ENCODE results near the gene RASAL1.

RASAL1 gene

GRCh38 chr12:113058553-113058952, 77.0 kb downstream of the RASAL1 start (continued):
- TF ChIP-seq PRDM6 (tag by site-specific recombination; IDR thresholded peaks at IDR 0.05) (no peak), ZNF623 (tag by site-specific recombination; IDR thresholded peaks at IDR 0.05) (no peak), ZNF18 (tag by site-specific recombination; IDR thresholded peaks at IDR 0.05) (no peak), ZNF571 (tag by site-specific recombination; IDR thresholded peaks at IDR 0.05) (no peak), ZNF26 (tag by site-specific recombination; IDR thresholded peaks at IDR 0.05) (no peak), ZNF555 (tag by site-specific recombination; conservative IDR thresholded peaks at IDR 0.05) (no peak), ZNF501 (tag by site-specific recombination; IDR thresholded peaks at IDR 0.05) (no peak), PATZ1 (tag by site-specific recombination; IDR thresholded peaks at IDR 0.05) (no peak)

GRCh38 chr12:113057565-113058485, 77.7 kb downstream of the RASAL1 start:
- POLR2A ChIA-PET: no interaction called here
- Histone ChIP-seq H3K36me3 (ENCODE audit: control insufficient read depth in 2 of 2, insufficient read depth in 1 of 2, low read length in 2 of 2) (no peaks in the 10 kb centered on the region), H3K9me3 (ENCODE audit: control insufficient read depth, insufficient read depth, low read depth, low read length) (no peaks in the 10 kb centered on the region), H3K27ac (ENCODE audit: extremely low read depth, low read depth, low read length) (no peak overlapping the region), H3K4me1 (ENCODE audit: control insufficient read depth, insufficient read depth, low read length) (no peaks in the 10 kb centered on the region), H3K4me3 (ENCODE audit: low read depth, low read length) (no peak overlapping the region)
- CTCF ChIA-PET: interaction anchor here (0.9 to 8.6 kb wide), 3 partner anchors 9 to 116 kb away, joined by 3 to 46 read pairs (median 4); no protein-coding TSS in a partner anchor
- TF ChIP-seq GLI4 (tag by site-specific recombination; IDR thresholded peaks at IDR 0.05) (no peak), ZNF350 (tag by site-specific recombination; IDR thresholded peaks at IDR 0.05) (no peak), HIC1 (tag by site-specific recombination; IDR thresholded peaks at IDR 0.05) (no peak), ZNF2 (tag by site-specific recombination; IDR thresholded peaks at IDR 0.05) (no peak), SALL2 (tag by site-specific recombination; IDR thresholded peaks at IDR 0.05; ENCODE audit: borderline replicate concordance) (no peak), ZNF701 (tag by site-specific recombination; IDR thresholded peaks at IDR 0.05) (no peak), ZNF10 (tag by site-specific recombination; IDR thresholded peaks at IDR 0.05) (no peak), ZNF600 (tag by site-specific recombination; IDR thresholded peaks at IDR 0.05) (no peak), REST (tag by site-specific recombination; IDR thresholded peaks at IDR 0.05) (no peak), ZNF670 (tag by site-specific recombination; IDR thresholded peaks at IDR 0.05; ENCODE audit: low read depth) (no peak), ZNF248 (tag by site-specific recombination; IDR thresholded peaks at IDR 0.05) (no peak), ZNF398 (tag by site-specific recombination; IDR thresholded peaks at IDR 0.05) (no peak)
